Neural crest cell (in vitro differentiated cells): Measurements from ENCODE around the gene RNASEH1. TPM values are rescaled to one million over a fixed set of nuclear protein-coding genes. Genes with fewer than 3 reads are reported as not detected.

ENCODE experiments used
- DNase-seq: peaks from one replicate; pipeline ENCODE4 v3.0.0; 2021; ENCODE audit warnings: low read depth, mixed read lengths, low spot score
- H3K27ac Mint-ChIP-seq: one replicate; pipeline ENCODE4 v1.8.0; 2021; ENCODE audit warnings: mild to moderate bottlenecking, mixed read lengths; ENCODE audit not compliant: unreplicated experiment
- H3K27me3 Mint-ChIP-seq: 2 replicates; pipeline ENCODE4 v1.8.0; 2021; ENCODE audit warnings: low read depth, mild to moderate bottlenecking, mixed read lengths
- H3K36me3 Mint-ChIP-seq: 2 replicates; pipeline ENCODE4 v1.8.0; 2021; ENCODE audit warnings: low read depth, mild to moderate bottlenecking, mixed read lengths
- H3K4me1 Mint-ChIP-seq: 2 replicates; pipeline ENCODE4 v1.8.0; 2021; ENCODE audit warnings: mixed read lengths
- H3K4me3 Mint-ChIP-seq: one replicate; pipeline ENCODE4 v1.8.0; 2021; ENCODE audit warnings: mild to moderate bottlenecking, mixed read lengths
- H3K9me3 Mint-ChIP-seq: 2 replicates; pipeline ENCODE4 v1.8.0; 2021; ENCODE audit warnings: mixed read lengths
- CTCF ChIP-seq: fragments of 200-600 bp; sonication (generic); conservative IDR thresholded peaks from 2 replicates; pipeline ENCODE4 v1.5.0; 2021; ENCODE audit warnings: antibody characterized with exemption, mild to moderate bottlenecking
- total RNA-seq: library from RNA; stranded (reverse); gene quantifications from 2 replicates; pipeline ENCODE4 v1.2.1, GENCODE V29; 2021

Gene RNASEH1
- total RNA-seq, 1 donor from 2014 or later: 33.7 TPM

GRCh38 chr2:3512086-3512485, 46.0 kb downstream of the RNASEH1 start:
- Mint-ChIP-seq H3K9me3 (peaks cover 7% of the 10 kb centered on the region), H3K4me1 (peaks cover 7% of the 10 kb centered on the region), H3K27me3 (no peaks in the 10 kb centered on the region), H3K4me3 (no peak overlapping the region), H3K36me3 (peaks cover 42% of the 10 kb centered on the region), H3K27ac (peak overlapping the region; percentile 27)
- no peak for TF ChIP-seq CTCF
- no peak for DNase-seq

GRCh38 chr2:3505771-3506170, 52.4 kb downstream of the RNASEH1 start:
- Mint-ChIP-seq H3K27ac (no peak overlapping the region), H3K9me3 (peaks cover 3% of the 10 kb centered on the region), H3K4me1 (no peaks in the 10 kb centered on the region), H3K4me3 (no peak overlapping the region), H3K27me3 (no peaks in the 10 kb centered on the region), H3K36me3 (peaks cover 40% of the 10 kb centered on the region)
- no peak for DNase-seq
- TF ChIP-seq CTCF: no peak

GRCh38 chr2:3504741-3505140, 53.4 kb downstream of the RNASEH1 start:
- Mint-ChIP-seq H3K36me3 (peaks cover 36% of the 10 kb centered on the region), H3K4me3 (no peak overlapping the region), H3K27me3 (no peaks in the 10 kb centered on the region), H3K9me3 (peaks cover 3% of the 10 kb centered on the region), H3K27ac (no peak overlapping the region), H3K4me1 (no peaks in the 10 kb centered on the region)
- DNase-seq: no peak
- no peak for TF ChIP-seq CTCF

GRCh38 chr2:3503483-3503882, 54.6 kb downstream of the RNASEH1 start:
- no peak for DNase-seq
- H3K4me3 Mint-ChIP-seq: no peak overlapping the region
- no peaks in the 10 kb centered on the region for H3K4me1 Mint-ChIP-seq
- H3K36me3 Mint-ChIP-seq: peaks cover 32% of the 10 kb centered on the region
- TF ChIP-seq CTCF: no peak
- peaks cover 2% of the 10 kb centered on the region for H3K9me3 Mint-ChIP-seq
- peak overlapping the region; percentile 39 for H3K27ac Mint-ChIP-seq
- H3K27me3 Mint-ChIP-seq: no peaks in the 10 kb centered on the region

GRCh38 chr2:3503046-3503445, 55.1 kb downstream of the RNASEH1 start:
- H3K9me3 Mint-ChIP-seq: no peaks in the 10 kb centered on the region
- no peak for TF ChIP-seq CTCF
- H3K4me1 Mint-ChIP-seq: no peaks in the 10 kb centered on the region
- peaks cover 29% of the 10 kb centered on the region for H3K36me3 Mint-ChIP-seq
- no peaks in the 10 kb centered on the region for H3K27me3 Mint-ChIP-seq
- DNase-seq: no peak
- peak overlapping the region; percentile 39 for H3K27ac Mint-ChIP-seq
- no peak overlapping the region for H3K4me3 Mint-ChIP-seq
